HFF-Myc (cell line): ENCODE data around the gene KRTAP5-3.
"Not testable (repeated sequence)": the region's sequence is repeated elsewhere in the genome, so short reads cannot be mapped to it uniquely, and the experiment has no call there.

Experiments used
- DNase-seq: peaks from one replicate; pipeline ENCODE4 v3.0.0-alpha.2; 2011; ENCODE audit warnings: low read depth; ENCODE audit errors: extremely low read depth
- H3K4me3 ChIP-seq: replicated peaks from 2 replicates; pipeline ENCODE4 v1.5.1; 2011; ENCODE audit warnings: low read depth, mild to moderate bottlenecking, control low read depth, low read length
- TF ChIP-seq, protein P1 (sequence below): IDR thresholded peaks from 2 replicates; pipeline ENCODE4 v1.5.1; 2012; ENCODE audit warnings: mild to moderate bottlenecking, low read depth, low read length, control low read depth; ENCODE audit errors: missing control alignments

The KRTAP5-3 gene

DNA sequence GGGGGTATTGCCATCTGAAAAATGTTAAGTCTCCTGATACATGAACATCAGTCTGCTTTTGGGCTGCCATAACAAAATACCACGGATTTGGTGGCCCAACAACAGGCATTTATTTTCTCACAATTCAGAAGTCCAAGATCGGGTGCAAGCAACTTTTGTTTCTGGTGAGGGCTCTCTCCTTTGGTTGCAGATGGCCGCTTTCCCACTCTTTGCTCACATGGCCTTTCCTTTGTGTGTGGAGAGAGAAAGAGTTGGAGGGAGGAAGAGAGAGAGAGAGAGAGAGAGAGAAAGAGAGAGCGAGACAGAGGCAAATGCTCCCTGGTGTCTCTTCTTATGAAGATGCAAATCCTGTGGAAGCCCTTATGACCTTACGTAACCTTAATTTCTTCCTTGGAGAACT is 7.6 kb downstream of the KRTAP5-3 start:
- TF ChIP-seq, protein P1, sequence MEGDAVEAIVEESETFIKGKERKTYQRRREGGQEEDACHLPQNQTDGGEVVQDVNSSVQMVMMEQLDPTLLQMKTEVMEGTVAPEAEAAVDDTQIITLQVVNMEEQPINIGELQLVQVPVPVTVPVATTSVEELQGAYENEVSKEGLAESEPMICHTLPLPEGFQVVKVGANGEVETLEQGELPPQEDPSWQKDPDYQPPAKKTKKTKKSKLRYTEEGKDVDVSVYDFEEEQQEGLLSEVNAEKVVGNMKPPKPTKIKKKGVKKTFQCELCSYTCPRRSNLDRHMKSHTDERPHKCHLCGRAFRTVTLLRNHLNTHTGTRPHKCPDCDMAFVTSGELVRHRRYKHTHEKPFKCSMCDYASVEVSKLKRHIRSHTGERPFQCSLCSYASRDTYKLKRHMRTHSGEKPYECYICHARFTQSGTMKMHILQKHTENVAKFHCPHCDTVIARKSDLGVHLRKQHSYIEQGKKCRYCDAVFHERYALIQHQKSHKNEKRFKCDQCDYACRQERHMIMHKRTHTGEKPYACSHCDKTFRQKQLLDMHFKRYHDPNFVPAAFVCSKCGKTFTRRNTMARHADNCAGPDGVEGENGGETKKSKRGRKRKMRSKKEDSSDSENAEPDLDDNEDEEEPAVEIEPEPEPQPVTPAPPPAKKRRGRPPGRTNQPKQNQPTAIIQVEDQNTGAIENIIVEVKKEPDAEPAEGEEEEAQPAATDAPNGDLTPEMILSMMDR: no peak
- H3K4me3 ChIP-seq: no peak overlapping the region
- no peak for DNase-seq

DNA sequence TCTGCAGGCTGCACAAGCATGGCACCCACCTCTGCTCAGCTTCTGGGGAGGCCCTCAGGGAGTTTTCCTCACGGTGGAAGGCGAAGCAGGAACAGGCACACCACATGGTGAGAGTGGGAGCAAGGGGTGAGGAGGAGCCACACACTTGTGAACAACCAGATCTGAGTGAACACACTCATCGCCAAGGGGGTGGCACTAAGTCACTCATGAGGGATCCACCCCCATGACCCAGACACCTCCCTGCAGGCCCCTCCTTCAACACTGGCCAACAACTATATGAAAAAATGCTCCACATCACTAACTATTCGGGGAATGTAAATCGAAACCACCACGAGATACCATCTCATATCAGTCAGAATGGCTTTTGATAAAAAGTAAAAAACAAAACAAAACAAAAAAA is 9.4 kb downstream of the KRTAP5-3 start:
- DNase-seq: no peak
- TF ChIP-seq, protein P1: no peak
- no peak overlapping the region for H3K4me3 ChIP-seq

DNA sequence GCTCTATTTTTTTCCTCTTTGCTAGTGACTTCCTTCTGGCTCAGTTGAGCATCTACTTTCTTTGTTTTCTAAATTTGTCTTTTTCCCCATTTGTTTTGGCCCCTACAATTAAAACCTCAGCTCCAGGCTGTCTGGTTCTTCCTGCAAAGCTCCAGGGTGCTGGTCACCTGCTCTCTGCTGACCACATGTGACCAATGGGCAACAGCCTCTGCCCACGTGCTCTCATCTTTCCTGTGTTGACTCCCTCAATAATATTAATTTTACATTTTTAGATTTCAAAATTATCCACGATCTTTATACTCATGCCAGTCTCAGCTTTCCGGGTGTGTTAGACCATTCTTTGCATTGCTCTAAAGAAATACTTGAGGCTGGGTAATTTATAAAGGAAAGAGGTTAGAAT is 9.9 kb downstream of the KRTAP5-3 start:
- not testable (repeated sequence) for H3K4me3 ChIP-seq, DNase-seq

DNA sequence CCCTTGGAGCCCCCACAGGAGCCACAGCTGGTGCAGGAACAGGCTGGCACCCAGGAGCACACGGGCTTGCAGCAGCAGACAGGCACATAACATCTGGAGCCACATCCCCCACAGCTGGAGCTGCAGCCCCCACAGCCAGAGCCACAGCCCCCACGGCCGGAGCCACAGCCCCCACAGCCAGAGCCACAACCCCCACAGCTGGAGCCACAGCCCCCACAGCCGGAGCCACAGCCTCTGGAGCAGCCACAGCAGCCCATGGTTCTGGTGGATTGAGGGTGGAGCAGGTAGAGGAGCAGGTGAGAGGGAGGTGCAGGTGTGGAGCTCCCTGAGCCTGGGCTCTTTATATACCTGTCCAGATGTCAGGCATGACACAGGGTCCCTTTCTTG is 10.3 kb downstream of the KRTAP5-3 start, which contains the start of gene KRTAP5-2:
TSS of gene KRTAP5-2 (minus strand) at position 301 of the 387 bp plus-strand sequence. CDS start at position 257, 44 bp downstream.
- TF ChIP-seq, protein P1: no peak
- DNase-seq: no peak
- H3K4me3 ChIP-seq: no peak within 1 kb of the TSS

DNA sequence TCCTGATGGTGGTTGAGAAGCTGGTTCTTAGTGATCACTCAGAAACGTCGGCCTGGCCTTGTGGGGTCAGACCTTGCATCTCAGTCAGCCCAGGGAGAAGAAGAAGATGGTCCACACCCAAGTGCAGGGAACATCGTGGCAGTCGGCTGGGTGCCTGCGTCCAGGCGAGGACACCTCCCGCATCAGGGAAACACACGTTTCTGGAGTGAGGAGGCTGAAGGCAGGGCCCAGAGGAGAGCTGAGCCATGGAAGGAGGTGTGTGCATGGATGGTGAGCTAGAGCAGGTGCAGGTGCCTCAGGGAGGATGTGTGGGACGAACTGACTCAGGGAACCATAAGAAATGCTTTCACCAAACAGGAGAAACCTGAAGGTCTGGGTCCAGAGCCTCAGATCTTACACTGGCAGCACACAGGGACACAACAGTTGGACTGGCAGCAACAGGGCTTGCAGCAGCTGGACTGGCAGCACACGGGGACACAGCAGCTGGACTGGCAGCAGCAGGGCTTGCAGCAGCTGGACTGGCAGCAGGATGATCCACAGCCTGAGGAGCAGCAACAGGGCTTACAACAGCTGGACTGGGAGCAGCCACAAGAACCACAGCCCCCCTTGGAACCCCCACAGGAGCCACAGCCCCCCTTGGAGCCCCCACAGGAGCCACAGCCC is 10.8 kb downstream of the KRTAP5-3 start:
- TF ChIP-seq, protein P1: no peak
- H3K4me3 ChIP-seq: no peak overlapping the region
- DNase-seq: no peak

DNA sequence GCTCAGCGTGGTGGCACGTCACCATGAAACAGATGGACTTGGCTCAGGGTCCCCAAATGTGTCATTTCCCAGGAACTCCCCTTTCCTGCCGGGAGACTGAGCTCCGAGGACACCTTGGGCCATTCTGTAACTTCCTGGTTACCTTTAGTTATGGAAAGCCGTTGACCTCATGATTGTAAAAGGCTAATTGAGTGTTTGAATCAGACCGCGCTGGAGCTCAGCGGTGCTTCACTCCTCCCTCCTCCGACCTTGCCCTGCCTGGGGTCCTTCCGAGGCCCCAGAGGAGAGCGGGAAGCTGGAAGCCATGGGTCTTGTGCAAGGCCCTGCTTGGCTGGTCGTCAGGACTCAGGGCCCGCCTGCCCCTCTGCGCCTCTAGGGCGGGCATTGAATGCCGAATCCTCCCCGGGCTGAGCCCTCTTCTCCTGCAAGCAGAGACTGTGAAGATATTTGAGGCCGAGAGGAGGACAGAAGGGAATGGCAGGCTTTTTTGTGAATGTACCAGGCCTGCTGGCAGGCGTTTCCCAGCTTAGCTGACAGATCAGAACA is 11.6 kb downstream of the KRTAP5-3 start:
- DNase-seq: not testable (repeated sequence)

DNA sequence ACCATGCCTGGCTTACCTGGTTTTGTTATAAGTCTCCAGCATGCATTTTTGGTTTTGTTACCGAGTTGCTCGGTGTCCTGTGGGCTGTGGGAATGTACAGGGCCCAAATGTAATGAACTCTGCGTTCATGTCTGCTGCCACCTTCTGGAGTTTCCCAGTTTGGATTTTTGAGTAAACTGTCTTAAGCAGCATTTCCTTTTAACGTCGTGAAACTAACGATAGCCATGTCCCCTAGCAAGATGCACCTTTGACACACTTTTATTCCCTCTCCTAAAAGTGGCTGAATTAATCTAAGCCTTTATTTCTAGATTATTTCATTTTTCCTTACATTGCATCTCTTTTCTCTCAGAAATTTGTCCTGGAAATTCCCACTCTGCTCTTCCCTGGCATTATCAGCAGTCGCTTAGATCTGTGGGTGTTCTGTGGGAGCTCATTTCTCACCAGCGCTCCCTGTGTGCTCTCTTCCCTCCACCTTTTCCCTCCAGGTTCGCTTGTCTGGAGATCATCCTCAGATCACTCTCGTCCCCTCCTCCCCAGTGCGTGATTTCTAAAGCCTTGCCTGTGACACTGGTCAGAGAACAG is 12.2 kb downstream of the KRTAP5-3 start:
- DNase-seq, H3K4me3 ChIP-seq: not testable (repeated sequence)

More for the DNA sequence above, 11.6 kb downstream of the KRTAP5-3 start:
- H3K4me3 ChIP-seq: not testable (repeated sequence)

DNA sequence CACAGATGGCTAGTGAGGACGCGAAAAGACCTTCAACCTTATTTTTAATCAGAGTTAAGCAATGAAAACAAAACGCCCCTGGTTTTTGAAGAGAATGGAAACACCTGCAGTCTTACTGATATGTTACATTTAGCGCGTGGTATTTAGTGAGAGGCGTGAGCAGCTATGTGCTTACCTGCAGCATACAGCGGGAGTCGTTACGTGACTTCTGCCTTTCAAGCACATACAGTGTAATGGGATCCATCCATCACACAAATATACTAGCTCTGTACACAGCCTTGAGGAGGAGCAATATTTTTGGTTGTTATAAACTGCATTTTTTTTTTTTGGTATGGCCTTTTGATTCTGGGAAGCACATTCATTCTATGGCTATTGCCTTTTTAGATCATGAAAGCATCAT is 15.6 kb downstream of the KRTAP5-3 start:
- no peak for DNase-seq
- H3K4me3 ChIP-seq: no peak overlapping the region
- TF ChIP-seq, protein P1: no peak
